IPS-NIHi11 (cell line): ENCODE data around the gene THPO.

Experiments
- DNase-seq: peaks from one replicate; pipeline ENCODE4 v3.0.0; 2012; ENCODE audit warnings: mixed read lengths, low spot score

Gene THPO

GRCh38 chr3:184384856-184385422, 6.9 kb upstream of the THPO start:
- no peak for DNase-seq

- DNase-seq = no peak
These were observed 6.3 kb upstream of the THPO start for GRCh38 chr3:184384342-184384741.

GRCh38 chr3:184383033-184383740, 5.2 kb upstream of the THPO start:
- no peak for DNase-seq

- DNase-seq = no peak
These were observed 4.5 kb upstream of the THPO start for GRCh38 chr3:184382326-184383032.

GRCh38 chr3:184381261-184382224, 3.5 kb upstream of the THPO start:
- peak; percentile 70 for DNase-seq

- peak; percentile 55 for DNase-seq
These were observed 2.7 kb upstream of the THPO start for GRCh38 chr3:184380627-184381260.

GRCh38 chr3:184380185-184380626, 2.2 kb upstream of the THPO start:
- peak; percentile 96 for DNase-seq

GRCh38 chr3:184379358-184380184, 1.6 kb upstream of the THPO start, which contains the start of gene CHRD:
Gene CHRD (plus strand): TSS chr3:184380054. CDS start chr3:184380319, 265 bp downstream.
- DNase-seq = peak; percentile 55

- no peak for DNase-seq
These were observed 797 bp upstream of the THPO start for GRCh38 chr3:184378651-184379357.

GRCh38 chr3:184377374-184377773, 633 bp downstream of the THPO start:
- DNase-seq = no peak

- no peak for DNase-seq
These were observed 2.1 kb downstream of the THPO start for GRCh38 chr3:184375747-184376461.

- DNase-seq = no peak
These were observed 4.6 kb downstream of the THPO start for GRCh38 chr3:184373422-184373821.

- no peak for DNase-seq
These were observed 5.1 kb downstream of the THPO start for GRCh38 chr3:184372911-184373310.

GRCh38 chr3:184372296-184372821, 5.6 kb downstream of the THPO start:
- DNase-seq = no peak

- DNase-seq = peak; percentile 89
These were observed 6.4 kb downstream of the THPO start for GRCh38 chr3:184371570-184372018.

GRCh38 chr3:184368586-184369183, 9.3 kb downstream of the THPO start:
- no peak for DNase-seq

- no peak for DNase-seq
These were observed 9.9 kb downstream of the THPO start for GRCh38 chr3:184368116-184368515.

- DNase-seq = no peak
These were observed 11.3 kb downstream of the THPO start for GRCh38 chr3:184366619-184367289.
